HUES64 (cell line): ENCODE measurements around the gene RBM18.

Source experiments
- H3K27ac ChIP-seq: 2 replicates; pipeline ENCODE4 v1.7.0; 2013; ENCODE audit warnings: low read depth, low read length, inconsistent platforms
- H3K27me3 ChIP-seq: 2 replicates; pipeline ENCODE4 v1.6.1; 2013; ENCODE audit warnings: mild to moderate bottlenecking, low read length; ENCODE audit not compliant: insufficient read depth
- H3K36me3 ChIP-seq: 2 replicates; pipeline ENCODE4 v1.6.1; 2013; ENCODE audit warnings: mild to moderate bottlenecking, low read length; ENCODE audit not compliant: insufficient read depth
- H3K4me1 ChIP-seq: 2 replicates; pipeline ENCODE4 v1.6.1; 2013; ENCODE audit warnings: mild to moderate bottlenecking, low read length, moderate library complexity; ENCODE audit not compliant: insufficient read depth
- H3K4me3 ChIP-seq: 2 replicates; pipeline ENCODE4 v1.5.1; 2013; ENCODE audit warnings: mild to moderate bottlenecking, low read length, moderate library complexity
- H3K9ac ChIP-seq: 2 replicates; pipeline ENCODE4 v1.6.1; 2013; ENCODE audit warnings: mild to moderate bottlenecking, low read depth, low read length
- H3K9me3 ChIP-seq: 2 replicates; pipeline ENCODE4 v1.6.1; 2013; ENCODE audit warnings: low read depth, low read length; ENCODE audit not compliant: insufficient read depth
- WGBS: fragments of 150-250, 120-280 bp; methylation state at CpG from one replicate; pipeline ENCODE4 v1.1.7; 2013; ENCODE audit warnings: missing lambda C conversion rate; 5-methylcytosine and 5-hydroxymethylcytosine counted together

Gene RBM18

DNA sequence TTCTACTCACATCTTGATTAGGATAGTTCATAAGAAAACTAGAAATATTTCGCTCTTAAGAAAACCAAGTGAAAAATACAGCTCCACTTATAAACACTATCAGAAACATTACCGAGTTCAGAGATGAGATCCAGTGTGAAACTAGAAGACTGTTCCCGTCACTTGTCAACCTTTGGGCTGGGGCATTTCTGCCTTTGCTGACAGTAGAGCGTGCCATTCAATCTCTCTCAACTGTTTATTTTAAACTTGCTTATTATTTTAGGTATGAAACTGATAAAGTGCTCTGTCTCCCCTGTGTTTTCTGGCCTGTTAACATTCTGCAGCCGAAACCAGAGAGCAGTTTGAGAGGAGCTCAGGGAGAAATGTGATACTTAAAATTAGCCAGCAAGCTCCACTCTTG lies 16.7 kb upstream of the RBM18 start:
- H3K9me3 ChIP-seq, result peaks cover 10% of the 10 kb centered on the region; the same call in 1 of the 2 replicates
- H3K27me3 ChIP-seq, result no peaks in the 10 kb centered on the region
- no peak overlapping the region for H3K9ac ChIP-seq
- H3K4me3 ChIP-seq, result no peak overlapping the region
- no peaks in the 10 kb centered on the region for H3K4me1 ChIP-seq
- H3K27ac ChIP-seq, result no peak overlapping the region
- peaks cover 49% of the 10 kb centered on the region for H3K36me3 ChIP-seq
- 95% methylated on average over 5 of the region's 5 CpGs for WGBS

DNA sequence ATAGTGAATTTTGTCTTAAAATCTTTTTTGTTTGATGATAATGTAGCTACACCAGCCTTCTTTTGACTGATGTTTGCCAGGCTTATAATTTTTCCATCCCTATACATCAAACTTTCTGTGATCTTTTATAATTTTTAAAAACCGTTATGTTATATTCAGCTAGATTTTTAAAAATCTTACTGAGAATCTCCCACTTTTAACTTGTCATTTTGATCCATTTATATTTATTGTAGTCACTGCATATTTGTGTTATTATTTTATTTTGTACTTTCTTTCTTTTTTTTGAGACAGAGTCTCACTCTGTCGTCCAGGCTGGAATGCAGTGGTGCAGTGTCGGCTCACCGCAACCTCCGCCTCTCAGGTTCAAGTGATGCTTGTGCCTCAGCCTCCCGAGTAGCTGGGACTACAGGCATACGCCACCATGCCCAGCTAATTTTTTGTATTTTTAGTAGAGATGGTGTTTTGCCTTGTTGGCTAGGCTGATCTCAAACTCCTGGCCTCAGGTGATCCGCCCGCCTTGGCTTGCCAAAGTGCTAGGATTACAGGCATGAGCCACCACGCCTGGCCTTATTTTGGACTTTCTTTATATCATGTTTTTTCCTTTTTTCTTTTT lies 12.8 kb upstream of the RBM18 start:
- Histone ChIP-seq H3K27me3 (no peaks in the 10 kb centered on the region), H3K9me3 (peaks cover 10% of the 10 kb centered on the region; the same call in 1 of the 2 replicates), H3K4me1 (no peaks in the 10 kb centered on the region), H3K36me3 (peaks cover 54% of the 10 kb centered on the region), H3K27ac (no peak overlapping the region), H3K4me3 (no peak overlapping the region), H3K9ac (no peak overlapping the region)
- WGBS, result 99% methylated on average over 9 of the region's 10 CpGs

DNA sequence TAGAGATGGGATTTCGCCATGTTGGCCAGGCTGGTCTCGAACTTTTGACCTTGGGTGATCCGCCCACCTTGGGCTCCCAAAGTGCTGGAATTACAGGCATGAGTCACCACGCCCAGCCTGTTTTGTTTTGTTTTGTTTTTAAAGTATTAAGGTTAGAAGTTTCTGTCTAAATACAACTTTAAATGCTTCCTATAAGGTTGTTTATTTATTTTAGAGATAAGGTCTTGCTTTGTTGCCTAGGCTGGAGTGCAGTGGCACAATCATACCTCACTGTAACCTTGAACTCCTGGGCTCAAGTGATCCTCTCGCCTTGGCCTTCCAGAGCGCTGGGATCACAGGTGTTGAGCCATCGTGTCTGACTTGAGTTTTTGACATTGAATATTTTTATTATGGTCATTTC lies 11.5 kb upstream of the RBM18 start:
- Histone ChIP-seq H3K9me3 (peaks cover 10% of the 10 kb centered on the region; the same call in 1 of the 2 replicates), H3K9ac (no peak overlapping the region), H3K27ac (no peak overlapping the region), H3K4me1 (no peaks in the 10 kb centered on the region), H3K4me3 (no peak overlapping the region), H3K36me3 (peaks cover 62% of the 10 kb centered on the region), H3K27me3 (no peaks in the 10 kb centered on the region)
- WGBS, result 95% methylated on average over 7 of the region's 7 CpGs

DNA sequence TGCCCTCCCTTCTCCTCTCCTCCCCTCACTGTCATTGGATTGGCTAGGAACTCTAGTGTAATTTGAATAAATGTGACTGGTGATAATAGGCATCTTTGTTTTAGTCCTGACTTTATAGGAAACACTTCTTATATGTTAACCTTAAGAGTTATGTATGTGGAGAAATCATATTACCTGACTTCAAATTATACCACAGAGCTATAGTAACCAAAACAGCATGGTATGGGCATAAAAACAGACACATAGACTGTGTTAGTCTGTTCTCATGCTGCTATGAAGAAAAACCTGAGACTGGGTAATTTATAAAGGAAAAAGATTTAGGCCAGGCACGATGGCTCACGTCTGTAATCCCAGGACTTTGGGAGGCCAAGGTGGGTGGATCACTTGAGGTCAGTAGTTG lies 9.4 kb upstream of the RBM18 start:
- peaks cover 10% of the 10 kb centered on the region; the same call in 1 of the 2 replicates for H3K9me3 ChIP-seq
- peaks cover 58% of the 10 kb centered on the region for H3K36me3 ChIP-seq
- H3K9ac ChIP-seq, result no peak overlapping the region
- H3K4me1 ChIP-seq, result no peaks in the 10 kb centered on the region
- H3K4me3 ChIP-seq, result no peak overlapping the region
- no peaks in the 10 kb centered on the region for H3K27me3 ChIP-seq
- 96% methylated on average over 2 of the region's 2 CpGs for WGBS
- no peak overlapping the region for H3K27ac ChIP-seq

DNA sequence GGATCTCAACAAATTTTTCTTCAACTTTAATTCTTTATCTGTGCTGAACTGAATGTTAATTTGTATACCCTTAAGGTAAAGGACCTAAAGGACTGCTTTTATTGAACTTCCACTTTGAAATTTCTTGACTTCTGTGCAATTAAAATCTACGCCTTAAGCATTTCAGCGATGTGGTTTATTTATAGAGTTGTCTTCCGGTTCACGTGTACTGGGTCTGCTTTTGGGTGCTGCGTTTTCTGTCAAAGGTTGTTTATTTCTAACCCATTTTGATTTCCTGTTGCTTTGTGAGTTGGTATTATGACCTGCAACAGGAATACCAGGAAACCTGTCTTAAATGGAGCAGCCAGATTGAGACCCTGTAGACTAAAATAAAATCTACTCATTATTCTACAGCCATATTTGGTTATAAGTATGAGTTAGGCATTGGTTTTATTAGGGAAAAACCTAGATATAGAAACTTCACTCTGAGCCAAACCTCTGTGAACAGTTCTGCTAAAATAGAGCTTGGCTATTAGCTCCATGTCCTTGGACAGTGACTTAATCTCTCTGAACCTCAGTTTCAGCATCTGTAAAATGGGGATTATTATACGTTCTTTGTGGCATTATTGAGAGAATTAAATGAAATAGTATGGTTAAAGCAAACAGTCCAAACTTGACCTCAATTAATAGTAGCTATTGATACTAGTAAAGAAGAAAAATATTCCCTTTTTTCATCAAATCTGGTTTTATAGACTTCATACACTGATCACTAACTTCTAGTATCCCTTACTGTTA lies 3.6 kb upstream of the RBM18 start:
- Histone ChIP-seq H3K27me3 (no peaks in the 10 kb centered on the region), H3K9ac (no peak overlapping the region), H3K9me3 (no peaks in the 10 kb centered on the region), H3K36me3 (peaks cover 27% of the 10 kb centered on the region), H3K27ac (no peak overlapping the region), H3K4me1 (peaks cover 13% of the 10 kb centered on the region), H3K4me3 (no peak overlapping the region)
- 94% methylated on average over 6 of the region's 6 CpGs for whole genome bisulfite sequencing

DNA sequence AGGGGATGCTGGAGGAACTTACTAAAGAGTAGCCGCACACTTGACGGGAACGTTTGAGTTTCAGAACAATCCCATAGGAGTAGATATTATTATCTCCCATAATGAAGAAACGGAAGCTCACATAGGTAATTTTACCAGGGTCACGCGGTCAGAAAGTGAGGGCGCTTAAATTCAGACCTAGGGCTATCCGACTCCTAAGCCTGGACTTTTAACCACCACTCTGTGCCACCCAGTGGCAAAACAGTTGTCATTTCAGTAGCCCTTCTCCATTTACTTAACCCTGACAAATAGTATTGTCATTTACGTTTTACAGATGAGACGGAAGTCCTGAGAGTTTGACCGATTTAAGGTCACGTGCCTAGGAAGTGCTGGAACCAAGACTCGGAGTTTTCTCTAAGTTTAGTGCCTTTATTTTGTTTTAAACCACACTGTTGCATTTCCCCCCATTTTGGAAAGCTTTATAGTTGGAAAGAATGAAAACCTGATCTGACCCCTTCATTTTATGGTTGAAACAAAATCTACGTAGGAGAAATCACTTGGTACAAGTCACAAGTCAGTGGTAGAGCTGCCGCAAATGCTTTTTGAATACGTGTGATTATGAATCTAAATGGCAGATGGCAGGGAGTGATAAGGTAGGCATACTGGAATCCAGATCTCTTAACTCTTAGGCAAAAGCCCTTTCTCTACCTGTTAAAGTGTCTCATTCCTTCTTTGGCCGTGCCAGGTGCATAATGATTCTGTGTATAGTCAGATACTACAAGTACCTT lies 692 bp upstream of the RBM18 start:
- WGBS, result 15% methylated on average over 13 of the region's 17 CpGs
- H3K4me1 ChIP-seq, result peaks cover 13% of the 10 kb centered on the region

DNA sequence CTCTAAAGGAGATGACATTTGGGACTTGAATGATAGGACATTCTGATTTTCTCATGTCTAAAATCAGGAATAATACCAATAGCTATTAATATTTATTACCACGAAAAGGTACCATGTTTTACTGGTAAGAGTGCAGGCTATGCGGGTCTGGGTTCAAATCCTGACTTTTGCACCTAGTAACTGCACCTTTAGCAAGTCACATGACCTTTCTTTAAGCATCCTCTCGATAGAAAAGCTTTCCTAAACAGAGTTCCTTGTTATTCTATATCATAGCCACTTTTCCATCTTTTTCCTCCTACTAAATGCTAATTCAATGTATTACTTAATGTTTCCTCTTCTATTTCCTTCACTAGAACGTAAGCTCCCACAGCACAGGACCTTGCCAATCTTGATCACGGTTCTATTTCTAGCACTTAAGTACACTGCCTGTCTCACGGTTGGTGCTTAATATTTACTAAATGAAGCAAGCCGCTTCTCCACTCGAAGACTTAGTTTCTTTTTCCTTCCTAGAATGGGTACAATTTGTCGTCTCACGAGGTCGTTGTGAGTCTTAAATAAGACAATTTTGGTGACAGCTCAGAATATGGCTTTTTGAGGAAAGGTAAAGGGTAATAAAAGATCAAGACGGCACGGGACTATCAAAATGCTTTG lies 816 bp downstream of the RBM18 start:
- peak overlapping the region; percentile 85 for H3K27ac ChIP-seq
- H3K4me1 ChIP-seq, result peaks cover 13% of the 10 kb centered on the region
- WGBS, result 30% methylated on average over 13 of the region's 13 CpGs
- H3K4me3 ChIP-seq, result peak overlapping the region; percentile 93
- H3K36me3 ChIP-seq, result peaks cover 20% of the 10 kb centered on the region
- peak overlapping the region; percentile 91 for H3K9ac ChIP-seq
- H3K27me3 ChIP-seq, result no peaks in the 10 kb centered on the region
- H3K9me3 ChIP-seq, result no peaks in the 10 kb centered on the region

More for the DNA sequence above, 692 bp upstream of the RBM18 start:
- Histone ChIP-seq H3K9me3 (no peaks in the 10 kb centered on the region), H3K36me3 (peaks cover 10% of the 10 kb centered on the region), H3K27me3 (no peaks in the 10 kb centered on the region), H3K4me3 (peak overlapping the region; percentile 93), H3K27ac (peak overlapping the region; percentile 85), H3K9ac (peak overlapping the region; percentile 91)

DNA sequence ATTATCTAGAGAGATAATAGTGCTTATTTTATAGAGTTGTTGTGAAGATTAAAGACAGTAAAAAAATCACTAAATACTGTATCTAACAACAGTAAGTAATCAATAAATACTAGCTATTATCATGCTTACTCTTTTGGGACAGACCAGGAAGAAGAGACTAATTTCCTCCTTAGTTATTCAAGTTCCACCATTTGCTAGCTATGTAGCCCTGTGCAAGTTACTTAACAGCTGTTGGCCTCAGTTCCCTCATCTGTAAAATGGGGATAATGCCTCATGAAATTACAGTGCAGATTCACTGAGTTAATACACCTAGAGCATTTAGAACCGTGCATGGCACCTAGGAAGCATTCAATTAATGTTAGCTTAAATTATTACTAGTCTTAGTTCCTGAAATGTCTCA lies 2.6 kb downstream of the RBM18 start:
- 83% methylated on average over 1 of the region's 1 CpG for WGBS
- Histone ChIP-seq H3K27ac (no peak overlapping the region), H3K9ac (no peak overlapping the region), H3K36me3 (peaks cover 30% of the 10 kb centered on the region), H3K27me3 (no peaks in the 10 kb centered on the region), H3K9me3 (no peaks in the 10 kb centered on the region), H3K4me1 (peaks cover 13% of the 10 kb centered on the region), H3K4me3 (no peak overlapping the region)

DNA sequence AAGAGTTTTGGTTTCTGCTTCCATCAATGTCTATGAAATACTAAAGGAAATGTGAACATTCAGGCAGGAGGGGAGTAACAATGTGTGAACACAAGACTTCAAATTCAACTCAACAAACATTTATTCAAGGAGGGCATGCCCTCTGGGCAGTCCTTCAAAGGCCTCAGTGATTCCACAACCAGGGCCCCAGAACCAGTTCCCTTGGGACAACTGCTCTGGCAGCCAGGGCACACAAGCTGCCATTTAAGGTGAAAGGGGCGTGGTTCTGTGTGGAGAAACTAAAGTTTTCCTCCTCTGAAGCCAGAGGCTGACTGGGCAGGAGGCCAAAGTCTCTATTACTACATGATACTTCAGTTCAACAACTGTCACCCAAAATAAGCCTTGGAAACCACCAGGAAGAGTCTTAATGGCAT lies 3.2 kb downstream of the RBM18 start:
- H3K4me3 ChIP-seq, result no peak overlapping the region
- H3K4me1 ChIP-seq, result peaks cover 16% of the 10 kb centered on the region
- H3K9ac ChIP-seq, result no peak overlapping the region
- no peaks in the 10 kb centered on the region for H3K27me3 ChIP-seq
- peaks cover 30% of the 10 kb centered on the region for H3K36me3 ChIP-seq
- WGBS, result 82% methylated on average over 1 of the region's 1 CpG
- H3K9me3 ChIP-seq, result no peaks in the 10 kb centered on the region
- H3K27ac ChIP-seq, result no peak overlapping the region

DNA sequence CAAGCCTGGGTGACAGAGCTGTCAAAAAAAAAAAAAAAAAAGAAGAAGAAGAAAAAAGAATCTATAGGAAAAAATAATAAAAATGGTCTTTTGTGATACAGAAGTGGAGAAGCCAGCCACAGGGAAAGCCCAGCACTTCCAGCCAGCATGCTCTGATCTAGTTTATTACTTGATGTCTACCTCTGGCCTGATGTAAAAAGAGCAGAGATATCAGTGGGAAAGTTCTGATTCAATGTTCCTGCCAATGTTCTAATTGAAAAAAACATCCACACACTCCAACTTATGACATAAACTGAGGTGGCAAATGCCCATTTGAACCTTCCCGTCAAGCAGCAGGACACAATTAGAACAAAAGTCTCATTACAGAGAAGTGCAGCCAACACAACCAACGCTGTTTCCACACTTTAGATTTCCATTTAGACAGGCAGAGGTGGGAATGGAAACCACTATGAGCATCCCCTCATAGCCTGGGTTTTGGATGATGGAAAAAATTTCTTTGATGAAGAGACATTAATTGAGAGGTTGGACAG lies 5.7 kb downstream of the RBM18 start:
- peaks cover 19% of the 10 kb centered on the region for H3K4me1 ChIP-seq
- H3K27ac ChIP-seq, result no peak overlapping the region
- no peaks in the 10 kb centered on the region for H3K27me3 ChIP-seq
- no peaks in the 10 kb centered on the region for H3K9me3 ChIP-seq
- 94% methylated on average over 2 of the region's 2 CpGs for WGBS
- no peak overlapping the region for H3K9ac ChIP-seq
- no peak overlapping the region for H3K4me3 ChIP-seq
- H3K36me3 ChIP-seq, result peaks cover 40% of the 10 kb centered on the region
